22Rv1 (cell line): ENCODE results near the gene KIF3B.
"Not testable (repeated sequence)": the region's sequence is repeated elsewhere in the genome, so short reads cannot be mapped to it uniquely, and the experiment has no call there.

Experiments
- H3K27ac ChIP-seq: fragments of 450-650 bp; 2 replicates; pipeline ENCODE4 v1.5.1; 2017
- ZFX ChIP-seq: fragments of 450-650 bp; IDR thresholded peaks from 2 replicates; pipeline ENCODE4 v1.6.1; 2017; ENCODE audit warnings: antibody characterized with exemption, borderline replicate concordance
- TF ChIP-seq, protein P1 (sequence below): fragments of 450-650 bp; IDR thresholded peaks from 2 replicates; pipeline ENCODE4 v1.5.1; 2017; ENCODE audit warnings: mild to moderate bottlenecking

Gene KIF3B

DNA sequence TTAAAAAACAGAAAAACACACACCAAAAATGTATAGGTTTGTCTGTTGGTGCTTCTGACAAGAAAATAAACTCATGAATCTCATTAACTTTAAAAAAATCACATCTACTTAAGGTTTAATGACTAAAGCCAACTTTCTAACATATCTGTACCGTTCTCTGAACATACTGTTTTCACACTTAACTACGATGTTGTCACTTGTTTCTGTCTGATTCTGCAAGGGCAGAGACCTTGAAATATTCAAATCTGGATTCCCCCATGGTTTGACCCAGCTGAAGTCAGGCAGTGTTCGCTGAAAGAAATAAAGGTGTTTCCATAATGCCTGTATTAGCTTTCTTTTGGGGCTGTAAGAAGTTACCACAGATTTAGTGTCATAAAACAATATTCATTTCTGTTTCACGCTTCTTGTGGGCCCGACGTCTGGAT, 78.0 kb downstream of the KIF3B start:
- TF ChIP-seq, protein P1, sequence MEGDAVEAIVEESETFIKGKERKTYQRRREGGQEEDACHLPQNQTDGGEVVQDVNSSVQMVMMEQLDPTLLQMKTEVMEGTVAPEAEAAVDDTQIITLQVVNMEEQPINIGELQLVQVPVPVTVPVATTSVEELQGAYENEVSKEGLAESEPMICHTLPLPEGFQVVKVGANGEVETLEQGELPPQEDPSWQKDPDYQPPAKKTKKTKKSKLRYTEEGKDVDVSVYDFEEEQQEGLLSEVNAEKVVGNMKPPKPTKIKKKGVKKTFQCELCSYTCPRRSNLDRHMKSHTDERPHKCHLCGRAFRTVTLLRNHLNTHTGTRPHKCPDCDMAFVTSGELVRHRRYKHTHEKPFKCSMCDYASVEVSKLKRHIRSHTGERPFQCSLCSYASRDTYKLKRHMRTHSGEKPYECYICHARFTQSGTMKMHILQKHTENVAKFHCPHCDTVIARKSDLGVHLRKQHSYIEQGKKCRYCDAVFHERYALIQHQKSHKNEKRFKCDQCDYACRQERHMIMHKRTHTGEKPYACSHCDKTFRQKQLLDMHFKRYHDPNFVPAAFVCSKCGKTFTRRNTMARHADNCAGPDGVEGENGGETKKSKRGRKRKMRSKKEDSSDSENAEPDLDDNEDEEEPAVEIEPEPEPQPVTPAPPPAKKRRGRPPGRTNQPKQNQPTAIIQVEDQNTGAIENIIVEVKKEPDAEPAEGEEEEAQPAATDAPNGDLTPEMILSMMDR = no peak
- TF ChIP-seq ZFX = no peak
- H3K27ac ChIP-seq = no peak overlapping the region

DNA sequence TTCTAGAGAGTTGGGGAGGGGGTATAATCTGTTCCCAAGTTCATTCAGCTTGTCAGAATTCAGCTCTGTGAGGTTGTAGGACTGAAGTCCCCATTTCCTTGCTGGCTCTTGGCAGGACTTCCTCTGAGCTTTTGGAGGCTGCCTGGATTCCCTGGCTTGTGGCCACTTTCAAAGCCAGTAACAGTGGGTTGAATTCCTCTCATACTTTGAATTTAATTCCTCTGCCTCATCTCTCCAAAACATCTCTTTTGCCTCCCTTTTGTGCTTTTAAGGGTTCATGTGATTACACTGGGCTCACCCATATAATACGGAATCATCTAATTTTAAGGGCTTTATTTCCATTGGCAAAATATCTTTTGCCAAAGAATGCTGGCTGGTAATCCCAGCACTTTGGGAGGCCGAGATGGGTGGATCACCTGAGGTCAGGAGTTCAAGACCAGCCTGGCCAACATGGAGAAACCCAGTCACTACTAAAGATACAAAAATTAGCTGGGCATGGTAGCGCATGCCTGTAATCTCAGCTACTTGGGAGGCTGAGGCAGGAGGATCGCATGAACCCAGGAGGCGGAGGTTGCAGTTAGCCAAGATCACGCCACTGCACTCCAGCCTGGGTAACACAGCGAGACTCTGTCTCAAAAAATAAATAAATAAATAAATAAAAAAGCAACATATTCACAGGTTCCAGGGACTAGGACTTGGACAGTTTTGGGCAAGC, 78.6 kb downstream of the KIF3B start:
- not testable (repeated sequence) for H3K27ac ChIP-seq

DNA sequence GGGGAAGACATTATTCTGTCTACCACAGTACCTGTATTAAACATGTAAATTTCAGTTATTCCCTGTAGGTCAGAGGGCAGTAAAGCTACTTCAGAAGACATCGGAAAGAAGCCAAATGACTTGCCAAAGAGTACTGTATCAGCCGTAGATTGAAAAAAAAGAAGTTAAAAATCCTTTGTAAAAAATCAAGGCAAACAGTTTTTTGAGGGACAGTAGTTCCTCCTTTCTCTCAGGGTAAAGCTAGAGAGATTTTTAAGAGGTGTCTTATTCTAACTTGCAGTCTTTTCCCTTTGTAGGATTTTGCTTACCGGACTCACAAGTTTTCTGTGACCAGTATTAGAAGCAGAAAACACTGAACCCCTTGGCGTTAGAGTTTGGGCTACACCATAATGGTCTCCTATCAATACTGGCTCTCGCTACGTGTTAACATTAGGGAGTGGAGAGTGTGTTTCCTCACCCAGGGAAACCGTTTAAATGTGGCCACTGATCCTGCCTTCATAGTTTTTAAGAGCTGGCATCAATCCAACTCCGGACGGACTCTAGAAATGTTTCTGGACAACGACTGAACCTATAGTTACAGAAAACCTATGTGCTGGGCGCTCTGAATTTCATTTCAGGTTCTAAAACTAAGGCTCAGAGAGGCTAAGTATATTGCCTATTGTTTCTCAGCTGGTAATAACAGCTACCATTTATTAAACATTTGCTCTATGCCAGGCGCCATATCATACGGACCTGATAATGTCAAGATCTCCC, 79.3 kb downstream of the KIF3B start:
- TF ChIP-seq, protein P1 = no peak
- no peak for TF ChIP-seq ZFX
- H3K27ac ChIP-seq = peak overlapping the region; percentile 90

DNA sequence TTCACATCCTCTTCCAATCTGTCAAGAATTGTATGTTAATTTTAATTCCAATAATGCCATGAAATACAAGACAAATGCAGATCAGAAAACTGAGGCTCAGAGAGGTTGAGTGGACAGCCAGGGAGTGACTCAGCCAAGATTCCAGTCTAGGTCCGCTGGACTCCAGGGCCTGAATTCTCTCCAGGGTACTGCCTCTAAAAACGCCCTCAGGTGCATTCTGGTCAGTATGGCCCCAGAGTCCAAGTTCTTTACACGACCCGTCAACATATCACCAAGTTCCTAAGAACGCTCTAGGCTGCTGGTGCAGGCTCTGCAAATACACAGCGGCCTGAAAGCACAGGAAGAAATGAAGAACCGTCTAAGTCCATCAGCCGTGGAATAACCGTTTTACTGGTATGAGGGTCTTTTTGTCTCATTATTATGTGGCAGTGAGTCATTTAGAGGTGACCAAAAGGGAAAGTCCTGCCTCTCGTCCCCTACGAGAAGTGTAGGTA, 80.0 kb downstream of the KIF3B start:
- peak overlapping the region; percentile 90 for H3K27ac ChIP-seq
- no peak for TF ChIP-seq ZFX
- TF ChIP-seq, protein P1 = no peak

DNA sequence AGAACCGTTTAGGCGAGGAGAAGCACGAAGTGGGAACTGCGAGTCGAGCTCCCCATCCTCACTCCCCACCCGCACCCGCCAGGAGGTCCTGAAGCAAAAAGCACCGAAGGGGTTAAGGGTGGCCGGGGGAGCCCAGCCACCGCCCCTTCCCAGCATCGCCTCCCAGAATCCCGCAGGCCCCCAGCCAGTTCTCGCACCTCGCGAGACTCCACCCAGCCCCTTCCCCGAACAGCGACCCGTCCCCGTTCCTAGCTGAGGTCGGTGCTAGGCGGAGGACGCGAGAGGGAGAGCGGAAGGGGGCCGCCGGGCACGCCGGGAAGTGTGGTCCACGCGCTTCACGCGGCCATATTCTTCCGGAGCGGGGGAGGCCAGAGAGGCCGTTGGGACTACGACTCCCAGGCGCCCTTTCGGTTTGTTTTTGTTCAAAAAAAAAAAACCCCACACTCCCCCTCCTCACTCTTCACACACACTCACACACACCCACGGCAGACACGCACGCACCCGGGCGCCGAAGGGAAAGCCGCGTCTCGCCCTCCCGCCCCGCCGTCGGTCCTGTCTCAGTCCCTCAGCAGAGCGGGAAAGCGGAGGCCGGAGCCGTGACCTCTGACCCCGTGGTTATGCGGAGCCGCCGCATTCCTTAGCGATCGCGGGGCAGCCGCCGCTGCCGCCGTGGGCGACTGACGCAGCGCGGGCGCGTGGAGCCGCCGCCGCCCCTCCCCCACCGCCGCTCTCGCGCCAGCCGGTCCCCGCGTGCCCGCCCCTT, 80.6 kb downstream of the KIF3B start, which contains the start of gene ASXL1:
TSS of gene ASXL1 (plus strand) at position 463 of the 763 bp plus-strand sequence. CDS start 445 bp downstream, outside the sequence.
- H3K27ac ChIP-seq = peak within 1 kb of the TSS; percentile 90
- TF ChIP-seq, protein P1 = no peak

DNA sequence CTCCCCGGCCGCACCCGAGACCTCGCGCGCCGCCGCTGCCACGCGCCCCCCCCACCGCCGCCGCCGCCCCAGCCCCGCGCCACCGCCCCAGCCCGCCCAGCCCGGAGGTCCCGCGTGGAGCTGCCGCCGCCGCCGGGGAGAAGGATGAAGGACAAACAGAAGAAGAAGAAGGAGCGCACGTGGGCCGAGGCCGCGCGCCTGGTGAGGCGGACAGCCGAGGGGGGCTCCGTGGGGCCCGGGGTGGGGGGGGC, 81.1 kb downstream of the KIF3B start:
- peak overlapping the region; percentile 90 for H3K27ac ChIP-seq
- TF ChIP-seq, protein P1 = no peak
- no peak for TF ChIP-seq ZFX

DNA sequence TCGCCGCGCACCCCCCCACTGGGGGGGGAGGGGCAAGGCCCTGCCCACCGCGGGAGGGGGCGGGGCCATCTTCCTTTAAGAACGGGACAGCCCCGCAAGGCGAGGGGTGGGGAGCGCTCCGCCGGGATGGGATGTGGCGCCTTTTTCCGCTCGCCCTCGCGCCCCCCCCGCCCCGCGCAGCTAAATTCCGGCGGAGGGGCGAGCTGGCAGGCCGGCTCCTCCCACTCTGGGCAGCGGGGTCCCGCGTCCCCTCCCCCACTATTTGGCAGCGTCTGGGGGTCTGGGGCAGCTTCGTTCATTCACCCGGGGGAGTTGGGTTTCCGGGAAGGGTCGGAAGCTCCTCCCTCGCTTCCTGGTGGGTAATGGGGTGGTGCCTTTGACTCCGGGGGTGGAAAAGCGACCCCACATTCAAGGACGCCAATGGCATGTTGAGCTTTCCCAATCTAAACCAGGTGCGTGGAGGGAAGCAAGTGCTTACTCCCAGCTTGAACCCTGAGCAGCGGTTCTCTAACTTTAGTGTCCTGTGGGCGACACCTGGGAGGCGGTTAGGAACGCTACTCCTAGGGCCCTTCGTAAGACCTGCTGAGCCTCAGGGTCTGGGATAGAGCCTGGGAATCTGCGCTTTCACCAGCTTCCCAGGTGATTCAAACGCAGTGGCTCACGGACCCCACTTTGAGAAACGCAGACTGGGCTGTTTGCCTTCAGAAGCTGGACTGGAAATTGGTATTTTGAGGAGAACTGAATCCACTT, 81.6 kb downstream of the KIF3B start:
- peak overlapping the region; percentile 90 for H3K27ac ChIP-seq
- no peak for TF ChIP-seq ZFX
- TF ChIP-seq, protein P1 = no peak
